ENCODE results near the gene AQP5. TPM values are rescaled to one million over a fixed set of nuclear protein-coding genes. Genes with fewer than 3 reads are reported as not detected.

AQP5 gene
- total RNA-seq, 4 donors from 2014 or later: not detected

- TF ChIP-seq CTCF (IDR thresholded peaks at IDR 0.05) (no peak), POLR2A (IDR thresholded peaks at IDR 0.05) (no peak)
- no peak overlapping the region for H3K27ac ChIP-seq
- H3K27me3 ChIP-seq: no peaks in the 10 kb centered on the region
- H3K36me3 ChIP-seq: no peaks in the 10 kb centered on the region
- no peak for DNase-seq
- H3K4me1 ChIP-seq: peaks cover 0 to 14% (median 0%) of the 10 kb centered on the region in 4 donors
- H3K9me3 ChIP-seq: no peaks in the 10 kb centered on the region
- H3K4me3 ChIP-seq: no peak overlapping the region
Observed at GRCh38 chr12:49976557-49976956, 14.9 kb downstream of the AQP5 start.

- no peaks in the 10 kb centered on the region for H3K9me3 ChIP-seq
- H3K27me3 ChIP-seq: no peaks in the 10 kb centered on the region
- TF ChIP-seq CTCF (IDR thresholded peaks at IDR 0.05): no peak
- TF ChIP-seq POLR2A (IDR thresholded peaks at IDR 0.05): no peak
- peaks cover 0 to 14% (median 0%) of the 10 kb centered on the region in 4 donors for H3K4me1 ChIP-seq
- no peak overlapping the region for H3K27ac ChIP-seq
- no peaks in the 10 kb centered on the region for H3K36me3 ChIP-seq
- no peak overlapping the region for H3K4me3 ChIP-seq
- no peak for DNase-seq
Observed at GRCh38 chr12:49978125-49978524, 16.5 kb downstream of the AQP5 start.

GRCh38 chr12:49979016-49979586 lies 17.4 kb downstream of the AQP5 start:
- Histone ChIP-seq H3K4me3 (no peak overlapping the region), H3K27me3 (no peaks in the 10 kb centered on the region), H3K27ac (no peak overlapping the region), H3K4me1 (peaks cover 0 to 14% (median 0%) of the 10 kb centered on the region in 4 donors), H3K9me3 (no peaks in the 10 kb centered on the region), H3K36me3 (no peaks in the 10 kb centered on the region)
- DNase-seq: no peak
- no peak for TF ChIP-seq CTCF (IDR thresholded peaks at IDR 0.05)
- TF ChIP-seq POLR2A (IDR thresholded peaks at IDR 0.05): no peak

GRCh38 chr12:49979791-49980190 lies 18.1 kb downstream of the AQP5 start:
- peaks cover 0 to 13% (median 0%) of the 10 kb centered on the region in 4 donors for H3K4me1 ChIP-seq
- no peaks in the 10 kb centered on the region for H3K27me3 ChIP-seq
- H3K9me3 ChIP-seq: no peaks in the 10 kb centered on the region
- H3K4me3 ChIP-seq: no peak overlapping the region
- no peak overlapping the region for H3K27ac ChIP-seq
- DNase-seq: no peak
- TF ChIP-seq POLR2A (IDR thresholded peaks at IDR 0.05) (no peak), CTCF (IDR thresholded peaks at IDR 0.05) (no peak)
- no peaks in the 10 kb centered on the region for H3K36me3 ChIP-seq

- no peak for DNase-seq
- no peak overlapping the region for H3K4me3 ChIP-seq
- no peak overlapping the region for H3K27ac ChIP-seq
- no peaks in the 10 kb centered on the region for H3K27me3 ChIP-seq
- H3K4me1 ChIP-seq: peaks cover 0 to 5% (median 0%) of the 10 kb centered on the region in 4 donors
- no peaks in the 10 kb centered on the region for H3K9me3 ChIP-seq
- no peak for TF ChIP-seq POLR2A (IDR thresholded peaks at IDR 0.05)
- TF ChIP-seq CTCF (IDR thresholded peaks at IDR 0.05): no peak
- no peaks in the 10 kb centered on the region for H3K36me3 ChIP-seq
Observed at GRCh38 chr12:49980501-49981349, 19.1 kb downstream of the AQP5 start.
